ENCODE data around the gene UTY.

UTY gene

GRCh38 chrY:13443146-13443545 lies 36.7 kb downstream of the UTY start:
- H3K4me3 ChIP-seq (ENCODE audit: low read length) = no peak overlapping the region
- no peak for DNase-seq
- H3K36me3 ChIP-seq (replicated peaks; ENCODE audit: insufficient read depth, low read length) = no peaks in the 10 kb centered on the region
- H3K27ac ChIP-seq (ENCODE audit: low read length) = no peak overlapping the region
- no peaks in the 10 kb centered on the region for H3K4me1 ChIP-seq (ENCODE audit: low read length)
- H3K4me2 ChIP-seq (ENCODE audit: low read depth, low read length) = no peak overlapping the region
- no peaks in the 10 kb centered on the region for H4K20me1 ChIP-seq (ENCODE audit: insufficient read depth, low read length)
- TF ChIP-seq EZH2phosphoT487 (IDR thresholded peaks at IDR 0.05; ENCODE audit: low read length) (no peak), EZH2 (optimal IDR thresholded peaks at IDR 0.05; ENCODE audit: low read depth, low read length) (no peak), CTCF (IDR thresholded peaks at IDR 0.05; ENCODE audit: low read length) (no peak)
- H3F3A ChIP-seq (ENCODE audit: insufficient read depth, low read length) = no peaks in the 10 kb centered on the region
- H3K9me3 ChIP-seq (replicated peaks; ENCODE audit: insufficient read depth, low read length) = no peaks in the 10 kb centered on the region
- no peaks in the 10 kb centered on the region for H3K9me2 ChIP-seq (replicated peaks; ENCODE audit: insufficient read depth, low read length)
- no peak overlapping the region for H3K9ac ChIP-seq (ENCODE audit: low read length)
- H2AFZ ChIP-seq (ENCODE audit: low read length) = no peak overlapping the region
- H3K27me3 ChIP-seq (replicated peaks; ENCODE audit: insufficient read depth, low read length) = no peaks in the 10 kb centered on the region
- no peaks in the 10 kb centered on the region for H3K79me2 ChIP-seq (ENCODE audit: low read length)

- no peak overlapping the region for H3K27ac ChIP-seq (ENCODE audit: low read length)
- H3K4me3 ChIP-seq (ENCODE audit: low read length) = no peak overlapping the region
- no peaks in the 10 kb centered on the region for H3K4me1 ChIP-seq (ENCODE audit: low read length)
- H3K27me3 ChIP-seq (replicated peaks; ENCODE audit: insufficient read depth, low read length) = no peaks in the 10 kb centered on the region
- H3K79me2 ChIP-seq (ENCODE audit: low read length) = no peaks in the 10 kb centered on the region
- no peak overlapping the region for H3K4me2 ChIP-seq (ENCODE audit: low read depth, low read length)
- TF ChIP-seq EZH2phosphoT487 (IDR thresholded peaks at IDR 0.05; ENCODE audit: low read length) (no peak), CTCF (IDR thresholded peaks at IDR 0.05; ENCODE audit: low read length) (no peak), EZH2 (optimal IDR thresholded peaks at IDR 0.05; ENCODE audit: low read depth, low read length) (no peak)
- DNase-seq = no peak
- no peaks in the 10 kb centered on the region for H3K36me3 ChIP-seq (replicated peaks; ENCODE audit: insufficient read depth, low read length)
- H3K9me2 ChIP-seq (replicated peaks; ENCODE audit: insufficient read depth, low read length) = no peaks in the 10 kb centered on the region
- no peaks in the 10 kb centered on the region for H4K20me1 ChIP-seq (ENCODE audit: insufficient read depth, low read length)
- no peaks in the 10 kb centered on the region for H3F3A ChIP-seq (ENCODE audit: insufficient read depth, low read length)
- H3K9ac ChIP-seq (ENCODE audit: low read length) = no peak overlapping the region
- no peak overlapping the region for H2AFZ ChIP-seq (ENCODE audit: low read length)
- no peaks in the 10 kb centered on the region for H3K9me3 ChIP-seq (replicated peaks; ENCODE audit: insufficient read depth, low read length)
These were observed 39.0 kb downstream of the UTY start for GRCh38 chrY:13440811-13441210.

GRCh38 chrY:13435968-13436937 lies 43.6 kb downstream of the UTY start:
- H3K4me3 ChIP-seq (ENCODE audit: low read length) = no peak overlapping the region
- no peaks in the 10 kb centered on the region for H3K27me3 ChIP-seq (replicated peaks; ENCODE audit: insufficient read depth, low read length)
- H3K9me3 ChIP-seq (replicated peaks; ENCODE audit: insufficient read depth, low read length) = no peaks in the 10 kb centered on the region
- no peak overlapping the region for H2AFZ ChIP-seq (ENCODE audit: low read length)
- no peak overlapping the region for H3K27ac ChIP-seq (ENCODE audit: low read length)
- H3K9ac ChIP-seq (ENCODE audit: low read length) = no peak overlapping the region
- no peak overlapping the region for H3K4me2 ChIP-seq (ENCODE audit: low read depth, low read length)
- H3K4me1 ChIP-seq (ENCODE audit: low read length) = no peaks in the 10 kb centered on the region
- no peaks in the 10 kb centered on the region for H4K20me1 ChIP-seq (ENCODE audit: insufficient read depth, low read length)
- TF ChIP-seq EZH2phosphoT487 (IDR thresholded peaks at IDR 0.05; ENCODE audit: low read length) (no peak), CTCF (IDR thresholded peaks at IDR 0.05; ENCODE audit: low read length) (no peak), EZH2 (optimal IDR thresholded peaks at IDR 0.05; ENCODE audit: low read depth, low read length) (no peak)
- DNase-seq = no peak
- H3K79me2 ChIP-seq (ENCODE audit: low read length) = no peaks in the 10 kb centered on the region
- H3K9me2 ChIP-seq (replicated peaks; ENCODE audit: insufficient read depth, low read length) = no peaks in the 10 kb centered on the region
- no peaks in the 10 kb centered on the region for H3K36me3 ChIP-seq (replicated peaks; ENCODE audit: insufficient read depth, low read length)
- H3F3A ChIP-seq (ENCODE audit: insufficient read depth, low read length) = no peaks in the 10 kb centered on the region

Data from MM.1S (cell line).